ENCODE measurements around the gene OTUD3. TPM values are rescaled to one million over a fixed set of nuclear protein-coding genes. Genes with fewer than 3 reads are reported as not detected.
A peak's percentile ranks its signal among the peaks of the same experiment; 100 is the strongest.

Gene OTUD3
- total and polyA plus RNA-seq, 9 of the 15 experiments (the other 6 are each of a cell fraction or from before 2014, with no cell fraction given), result 2.0 to 16.6 (median 11.0) TPM

DNA sequence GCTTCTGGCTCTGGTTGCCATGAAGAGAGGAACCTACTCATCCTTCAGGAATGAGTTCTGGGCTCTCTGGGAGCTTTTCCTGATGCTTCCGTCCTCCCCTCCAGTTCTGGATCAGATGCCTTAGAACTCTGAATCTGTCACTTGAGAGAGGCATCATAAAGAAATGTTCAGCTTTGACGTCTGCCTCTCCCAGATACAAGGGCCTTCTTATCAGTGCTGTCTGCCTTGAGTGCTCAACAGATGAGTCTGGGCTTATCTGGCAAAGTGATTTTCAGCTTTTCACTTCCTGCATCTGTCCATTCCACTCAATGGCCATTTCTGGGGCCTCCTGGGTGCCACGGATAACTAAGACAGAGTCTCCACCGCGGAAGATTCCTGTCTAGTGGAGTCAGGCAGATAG, 12.3 kb upstream of the OTUD3 start (continued):
- TF ChIP-seq ZNF217 (CRISPR knock-in tag; IDR thresholded peaks at IDR 0.05), result no peak
- TF ChIP-seq CREM (IDR thresholded peaks at IDR 0.05; ENCODE audit: low read depth), result peak; percentile 85
- TF ChIP-seq, protein P1, sequence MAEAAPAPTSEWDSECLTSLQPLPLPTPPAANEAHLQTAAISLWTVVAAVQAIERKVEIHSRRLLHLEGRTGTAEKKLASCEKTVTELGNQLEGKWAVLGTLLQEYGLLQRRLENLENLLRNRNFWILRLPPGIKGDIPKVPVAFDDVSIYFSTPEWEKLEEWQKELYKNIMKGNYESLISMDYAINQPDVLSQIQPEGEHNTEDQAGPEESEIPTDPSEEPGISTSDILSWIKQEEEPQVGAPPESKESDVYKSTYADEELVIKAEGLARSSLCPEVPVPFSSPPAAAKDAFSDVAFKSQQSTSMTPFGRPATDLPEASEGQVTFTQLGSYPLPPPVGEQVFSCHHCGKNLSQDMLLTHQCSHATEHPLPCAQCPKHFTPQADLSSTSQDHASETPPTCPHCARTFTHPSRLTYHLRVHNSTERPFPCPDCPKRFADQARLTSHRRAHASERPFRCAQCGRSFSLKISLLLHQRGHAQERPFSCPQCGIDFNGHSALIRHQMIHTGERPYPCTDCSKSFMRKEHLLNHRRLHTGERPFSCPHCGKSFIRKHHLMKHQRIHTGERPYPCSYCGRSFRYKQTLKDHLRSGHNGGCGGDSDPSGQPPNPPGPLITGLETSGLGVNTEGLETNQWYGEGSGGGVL (CRISPR knock-in tag; IDR thresholded peaks at IDR 0.05), result no peak
- peak; percentile 100 for TF ChIP-seq PML (IDR thresholded peaks at IDR 0.05; ENCODE audit: low read length)
- TF ChIP-seq, protein P2, sequence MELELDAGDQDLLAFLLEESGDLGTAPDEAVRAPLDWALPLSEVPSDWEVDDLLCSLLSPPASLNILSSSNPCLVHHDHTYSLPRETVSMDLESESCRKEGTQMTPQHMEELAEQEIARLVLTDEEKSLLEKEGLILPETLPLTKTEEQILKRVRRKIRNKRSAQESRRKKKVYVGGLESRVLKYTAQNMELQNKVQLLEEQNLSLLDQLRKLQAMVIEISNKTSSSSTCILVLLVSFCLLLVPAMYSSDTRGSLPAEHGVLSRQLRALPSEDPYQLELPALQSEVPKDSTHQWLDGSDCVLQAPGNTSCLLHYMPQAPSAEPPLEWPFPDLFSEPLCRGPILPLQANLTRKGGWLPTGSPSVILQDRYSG (tag; conservative IDR thresholded peaks at IDR 0.05; ENCODE audit: low read depth), result peak; percentile 81
- no peak for TF ChIP-seq POLR2B (IDR thresholded peaks at IDR 0.05; ENCODE audit: low read depth, partially characterized antibody)
- TF ChIP-seq ZNF764 (CRISPR knock-in tag; IDR thresholded peaks at IDR 0.05; ENCODE audit: low read depth), result no peak
- TF ChIP-seq DDX20 (tag; IDR thresholded peaks at IDR 0.05; ENCODE audit: low read depth), result no peak
- TF ChIP-seq MAZ (CRISPR knock-in tag; conservative IDR thresholded peaks at IDR 0.05 in 1 of 2, IDR thresholded peaks at IDR 0.05 in 1 of 2), result peak; percentile 37 to 73; a peak in 3 of 4 replicates
- TF ChIP-seq FOSL1 (tag; conservative IDR thresholded peaks at IDR 0.05), result peak; percentile 88
- TF ChIP-seq RFX5 (IDR thresholded peaks at IDR 0.05; ENCODE audit: low read depth, low read length), result no peak
- TF ChIP-seq ZNF23 (CRISPR knock-in tag; IDR thresholded peaks at IDR 0.05), result no peak
- TF ChIP-seq PHF21A (IDR thresholded peaks at IDR 0.05; ENCODE audit: borderline replicate concordance, low read depth), result no peak
- no peak for TF ChIP-seq ARHGAP35 (IDR thresholded peaks at IDR 0.05; ENCODE audit: partially characterized antibody)
- TF ChIP-seq U2AF2 (optimal IDR thresholded peaks at IDR 0.05; ENCODE audit: low read depth, low read length), result no peak
- no peak for TF ChIP-seq BRD4 (IDR thresholded peaks at IDR 0.05)
- TF ChIP-seq ZNF584 (CRISPR knock-in tag; IDR thresholded peaks at IDR 0.05; ENCODE audit: low read depth), result peak; percentile 98
- TF ChIP-seq ZFP30 (CRISPR knock-in tag; IDR thresholded peaks at IDR 0.05; ENCODE audit: borderline replicate concordance), result no peak
- no peak for TF ChIP-seq ATF1 (CRISPR knock-in tag; IDR thresholded peaks at IDR 0.05)
- peak; percentile 60 for TF ChIP-seq ATF1 (tag; IDR thresholded peaks at IDR 0.05)
- peak; percentile 97 for TF ChIP-seq SOX6 (IDR thresholded peaks at IDR 0.05)
- no peak for TF ChIP-seq L3MBTL2 (IDR thresholded peaks at IDR 0.05)
- TF ChIP-seq, protein P3, sequence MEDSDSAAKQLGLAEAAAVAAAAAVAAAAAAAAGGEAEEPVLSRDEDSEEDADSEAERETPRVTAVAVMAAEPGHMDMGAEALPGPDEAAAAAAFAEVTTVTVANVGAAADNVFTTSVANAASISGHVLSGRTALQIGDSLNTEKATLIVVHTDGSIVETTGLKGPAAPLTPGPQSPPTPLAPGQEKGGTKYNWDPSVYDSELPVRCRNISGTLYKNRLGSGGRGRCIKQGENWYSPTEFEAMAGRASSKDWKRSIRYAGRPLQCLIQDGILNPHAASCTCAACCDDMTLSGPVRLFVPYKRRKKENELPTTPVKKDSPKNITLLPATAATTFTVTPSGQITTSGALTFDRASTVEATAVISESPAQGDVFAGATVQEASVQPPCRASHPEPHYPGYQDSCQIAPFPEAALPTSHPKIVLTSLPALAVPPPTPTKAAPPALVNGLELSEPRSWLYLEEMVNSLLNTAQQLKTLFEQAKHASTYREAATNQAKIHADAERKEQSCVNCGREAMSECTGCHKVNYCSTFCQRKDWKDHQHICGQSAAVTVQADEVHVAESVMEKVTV (CRISPR knock-in tag; IDR thresholded peaks at IDR 0.05), result 0 out of 2 replicates have a peak, but pooled peaks have one; percentile 20
